Measurements from ENCODE around the gene BAZ2A. TPM values are rescaled to one million over a fixed set of nuclear protein-coding genes. Genes with fewer than 3 reads are reported as not detected.

BAZ2A gene
- total RNA-seq, 1 experiment from 2014 or later, result 19.6 TPM

Other genes with a start within 250 kb of the BAZ2A start
- 7.6 and 8.1 TPM in 2 replicates for gene TIMELESS, start 180.9 kb downstream of the BAZ2A start, total RNA-seq (2014; rRNA removed; shearing (Covaris generic))
- 0.24 and 0.29 TPM in 2 replicates for gene MIP, start 175.7 kb downstream of the BAZ2A start, total RNA-seq (2014; rRNA removed; shearing (Covaris generic))
- gene SPRYD4, start 161.7 kb downstream of the BAZ2A start, total RNA-seq (2014; rRNA removed; shearing (Covaris generic)), result 2.2 and 2.5 TPM in 2 replicates
- 0.20 TPM in 1 of 2 replicates, not detected in the other for gene GLS2, start 142.2 kb downstream of the BAZ2A start, total RNA-seq (2014; rRNA removed; shearing (Covaris generic))
- 6.7 and 7.1 TPM in 2 replicates for gene RBMS2, start 108.5 kb downstream of the BAZ2A start, total RNA-seq (2014; rRNA removed; shearing (Covaris generic))
- gene ATP5F1B, start 15.7 kb upstream of the BAZ2A start, total RNA-seq (2014; rRNA removed; shearing (Covaris generic)), result 453 and 475 TPM in 2 replicates
- 153 and 184 TPM in 2 replicates for gene PTGES3, start 58.0 kb upstream of the BAZ2A start, total RNA-seq (2014; rRNA removed; shearing (Covaris generic))
- gene NACA, start 95.0 kb upstream of the BAZ2A start, total RNA-seq (2014; rRNA removed; shearing (Covaris generic)), result 1,161 and 1,310 TPM in 2 replicates
- gene PRIM1, start 122.0 kb upstream of the BAZ2A start, total RNA-seq (2014; rRNA removed; shearing (Covaris generic)), result 23.3 and 25.6 TPM in 2 replicates
- gene HSD17B6, start 133.0 kb upstream of the BAZ2A start, total RNA-seq (2014; rRNA removed; shearing (Covaris generic)), result 1.3 and 1.7 TPM in 2 replicates